GM19455 (cell line): ENCODE measurements around the gene EIF2A.

Source experiments
- ATAC-seq: cut with Tn5 transposase; IDR thresholded peaks from one replicate; pipeline ENCODE4 v1.9.1; 2021; ENCODE audit not compliant: unreplicated experiment

EIF2A gene

DNA sequence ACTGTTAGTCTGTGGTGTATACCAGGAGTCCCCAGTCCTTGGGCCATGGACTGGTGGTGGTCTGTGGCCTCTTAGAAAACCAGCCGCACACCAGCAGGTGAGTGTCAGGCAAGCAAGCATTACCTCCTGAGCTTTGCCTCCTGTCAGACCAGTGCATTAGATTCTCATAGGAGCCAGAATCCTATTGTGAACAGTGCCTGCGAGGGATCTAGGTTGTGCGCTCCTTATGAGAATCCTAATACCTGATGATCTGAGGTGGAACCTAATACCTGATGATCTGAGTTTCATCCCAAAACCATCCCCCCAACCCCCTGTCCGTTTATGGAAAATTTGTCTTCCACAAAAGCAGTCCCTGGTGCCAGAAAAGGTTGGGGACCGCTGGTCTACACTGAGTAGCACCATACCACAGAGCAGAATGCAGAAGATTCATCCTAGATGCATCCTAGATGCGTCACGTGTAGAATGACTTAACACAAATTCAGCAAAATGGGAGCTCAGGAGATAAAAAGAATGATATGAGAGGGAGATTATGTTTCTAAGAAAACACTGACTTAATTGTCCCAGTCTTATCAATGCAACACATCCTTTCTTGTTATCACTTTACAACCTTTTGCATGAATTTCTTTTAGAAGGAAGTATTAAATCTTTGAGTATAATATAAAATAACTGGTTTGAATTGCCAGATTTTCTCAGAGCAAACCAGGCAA, 85.1 kb downstream of the EIF2A start:
- no peak for ATAC-seq

DNA sequence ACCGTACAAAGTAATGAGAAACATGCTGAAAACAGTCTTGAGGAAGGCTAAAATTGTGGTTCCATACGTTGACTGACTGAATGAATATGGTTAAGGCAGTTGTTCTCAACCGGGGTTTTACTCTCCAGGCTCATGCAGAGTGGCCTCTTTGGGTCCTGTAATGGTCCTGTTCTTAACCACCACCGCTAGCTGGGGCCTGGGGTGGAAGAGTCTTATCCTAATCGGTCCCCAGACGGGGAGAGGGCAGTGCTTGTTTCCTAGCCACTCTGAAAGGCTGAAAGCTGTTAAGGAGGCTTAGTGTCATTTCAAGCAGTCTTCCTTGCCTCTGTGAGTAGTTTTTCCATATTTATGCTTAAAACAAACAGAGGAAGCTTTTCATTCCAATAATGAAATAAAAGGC, 88.5 kb downstream of the EIF2A start:
- ATAC-seq: no peak

DNA sequence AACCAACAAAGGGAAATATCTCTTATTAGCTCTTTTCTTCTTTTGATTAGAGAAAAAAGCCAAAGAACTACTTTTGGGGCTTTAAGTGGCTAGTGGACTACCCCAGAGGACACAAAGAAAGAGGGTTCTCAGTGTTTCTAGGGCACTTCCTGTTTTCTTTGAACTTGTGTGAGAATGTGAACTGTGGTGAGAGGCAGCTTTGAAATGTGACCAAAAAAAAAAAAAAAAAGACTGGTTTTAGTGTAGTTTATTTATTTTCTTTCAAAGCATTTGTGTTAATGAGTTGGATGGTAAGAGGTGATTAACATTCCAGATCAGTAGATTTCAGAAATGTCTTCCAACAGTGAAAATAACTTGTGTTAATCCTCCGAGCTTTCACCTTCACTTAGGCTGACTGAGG, 88.9 kb downstream of the EIF2A start:
- no peak for ATAC-seq
